HepG2 (cell line): ENCODE data around the gene PLXND1. TPM values are rescaled to one million over a fixed set of nuclear protein-coding genes. Genes with fewer than 3 reads are reported as not detected.
A peak's percentile ranks its signal among the peaks of the same experiment; 100 is the strongest.

Experiments
- ATM ChIP-seq: fragments of 450-650 bp; IDR thresholded peaks from 2 replicates; pipeline ENCODE4 v1.7.1; 2017; ENCODE audit warnings: mild to moderate bottlenecking, borderline replicate concordance
- CREBL2 ChIP-seq: sonication (generic); formaldehyde crosslinking; IDR thresholded peaks from 2 replicates; pipeline ENCODE4 v1.8.1; 2023; ENCODE audit warnings: missing genetic modification reagents, mild to moderate bottlenecking, borderline replicate concordance
- ELF3 ChIP-seq: IDR thresholded peaks from 2 replicates; pipeline ENCODE4 v1.6.1; 2016; ENCODE audit warnings: missing genetic modification reagents, missing compliant biosample characterization
- ERF ChIP-seq: IDR thresholded peaks from 2 replicates; pipeline ENCODE4 v1.6.1; 2018; ENCODE audit warnings: missing biosample characterization, missing genetic modification reagents
- GRHL1 ChIP-seq: sonication (generic); formaldehyde crosslinking; conservative IDR thresholded peaks from 2 replicates; pipeline ENCODE4 v1.8.0; 2022; ENCODE audit warnings: missing genetic modification reagents
- GZF1 ChIP-seq: sonication (generic); formaldehyde crosslinking; IDR thresholded peaks from 2 replicates; pipeline ENCODE4 v1.5.1; 2020; ENCODE audit warnings: mild to moderate bottlenecking, missing genetic modification reagents
- HNF4G ChIP-seq, 2 experiments: sonication (generic) in 1 of 2; formaldehyde crosslinking in 1 of 2; IDR thresholded peaks; 2 replicates each; pipeline versions ENCODE4 v1.4.0 to v1.6.1; 2011 to 2020; ENCODE audit warnings: borderline replicate concordance in 2 of 2, low read depth in 2 of 2, mild to moderate bottlenecking in 2 of 2, low read length in 1 of 2, missing genetic modification reagents in 1 of 2, moderate library complexity in 1 of 2
- HNRNPL ChIP-seq: fragments of 200-400 bp; formaldehyde crosslinking; IDR thresholded peaks from 2 replicates; pipeline ENCODE4 v1.6.1; 2017; ENCODE audit warnings: mild to moderate bottlenecking, low read depth, low read length
- HNRNPLL ChIP-seq: fragments of 200-400 bp; formaldehyde crosslinking; IDR thresholded peaks from 2 replicates; pipeline ENCODE4 v1.6.1; 2017; ENCODE audit warnings: mild to moderate bottlenecking, low read depth, low read length; ENCODE audit not compliant: poor library complexity, severe bottlenecking
- IKZF1 ChIP-seq: fragments of 450-650 bp; IDR thresholded peaks from 2 replicates; pipeline ENCODE4 v1.7.1; 2016
- IRF9 ChIP-seq: sonication (generic); formaldehyde crosslinking; IDR thresholded peaks from 2 replicates; pipeline ENCODE4 v1.8.0; 2022; ENCODE audit warnings: missing genetic modification reagents, mild to moderate bottlenecking, borderline replicate concordance
- LBX2 ChIP-seq: sonication (generic); formaldehyde crosslinking; IDR thresholded peaks from 2 replicates; pipeline ENCODE4 v1.5.0; 2020; ENCODE audit warnings: missing genetic modification reagents, mild to moderate bottlenecking, borderline replicate concordance
- LCORL ChIP-seq, 2 experiments: fragments of 450-650 bp in 1 of 2; sonication (generic) in 1 of 2; formaldehyde crosslinking in 1 of 2; IDR thresholded peaks; 2 replicates each; pipeline versions ENCODE4 v1.5.0 to v1.6.1; 2017 to 2020; ENCODE audit warnings: antibody characterized with exemption in 1 of 2, missing genetic modification reagents in 1 of 2
- MED1 ChIP-seq: sonication (generic); formaldehyde crosslinking; IDR thresholded peaks from 2 replicates; pipeline ENCODE4 v1.4.0; 2020; ENCODE audit warnings: missing genetic modification reagents
- NFE2L2 ChIP-seq: fragments of 150-350 bp; IDR thresholded peaks from 2 replicates; pipeline ENCODE4 v1.6.1; 2014; ENCODE audit warnings: low read length
- PHF20 ChIP-seq: sonication (generic); formaldehyde crosslinking; IDR thresholded peaks from 2 replicates; pipeline ENCODE4 v1.5.0; 2020; ENCODE audit warnings: mild to moderate bottlenecking, missing genetic modification reagents
- RBAK ChIP-seq: sonication (generic); formaldehyde crosslinking; IDR thresholded peaks from 2 replicates; pipeline ENCODE4 v1.5.1; 2020; ENCODE audit warnings: mild to moderate bottlenecking, missing genetic modification reagents
- SIN3A ChIP-seq: IDR thresholded peaks from 2 replicates; pipeline ENCODE4 v1.6.1; 2011; ENCODE audit warnings: low read depth, mild to moderate bottlenecking, control low read depth, low read length, borderline replicate concordance
- U2AF1 ChIP-seq: fragments of 200-400 bp; formaldehyde crosslinking; optimal IDR thresholded peaks from 2 replicates; pipeline ENCODE3; 2017; ENCODE audit warnings: mild to moderate bottlenecking, low read depth, low read length
- ZBTB21 ChIP-seq: sonication (generic); formaldehyde crosslinking; IDR thresholded peaks from 2 replicates; pipeline ENCODE4 v1.4.0; 2020; ENCODE audit warnings: missing genetic modification reagents
- ZBTB26 ChIP-seq: IDR thresholded peaks from 2 replicates; pipeline ENCODE4 v1.6.1; 2016; ENCODE audit warnings: missing compliant biosample characterization, missing genetic modification reagents, borderline replicate concordance
- ZBTB8A ChIP-seq: sonication (generic); formaldehyde crosslinking; IDR thresholded peaks from 2 replicates; pipeline ENCODE4 v1.4.0; 2020; ENCODE audit warnings: mild to moderate bottlenecking, low read depth, missing genetic modification reagents, borderline replicate concordance
- ZNF224 ChIP-seq: sonication (generic); formaldehyde crosslinking; IDR thresholded peaks from 2 replicates; pipeline ENCODE4 v1.5.0; 2020; ENCODE audit warnings: mild to moderate bottlenecking, missing genetic modification reagents
- ZNF674 ChIP-seq: sonication (generic); formaldehyde crosslinking; IDR thresholded peaks from 2 replicates; pipeline ENCODE4 v1.5.0; 2020; ENCODE audit warnings: low read depth, mild to moderate bottlenecking, missing genetic modification reagents
- ZNF740 ChIP-seq: sonication (generic); formaldehyde crosslinking; IDR thresholded peaks from 2 replicates; pipeline ENCODE4 v1.4.0; 2020; ENCODE audit warnings: missing genetic modification reagents
- ZNF883 ChIP-seq: sonication (generic); formaldehyde crosslinking; IDR thresholded peaks from 2 replicates; pipeline ENCODE4 v1.5.1; 2020; ENCODE audit warnings: mild to moderate bottlenecking, missing genetic modification reagents; ENCODE audit errors: not compliant biosample characterization
- ZSCAN9 ChIP-seq: IDR thresholded peaks from 2 replicates; pipeline ENCODE4 v1.6.1; 2016; ENCODE audit warnings: borderline replicate concordance
- polyA plus RNA-seq, 8 experiments: library from polyadenylated mRNA; depleted of rRNA in 3 of 8; stranded (reverse) in 7 of 8; unstranded in 1 of 8; fragments of >200 nt; fragmentation: Illumina TruSeq in 4 of 8; extraction: Trizol in 4 of 8; gene quantifications; 2 replicates each; pipeline versions ENCODE4 v1.2.1 to v1.2.3, GENCODE V29; 2011 to 2016; ENCODE audit warnings: low read depth in 4 of 8, missing spikeins in 1 of 8, mixed read lengths in 1 of 8; ENCODE audit not compliant: insufficient read depth in 1 of 8
- total RNA-seq, 5 experiments: library from RNA; depleted of rRNA; stranded (reverse); fragments of >200 nt; fragmentation: Illumina TruSeq; extraction: Trizol; gene quantifications; 2 replicates each; pipeline ENCODE4 v1.2.3, GENCODE V29; 2016; ENCODE audit warnings: low read depth in 1 of 5

Gene PLXND1
- total and polyA plus RNA-seq, 2 of the 13 experiments (the other 11 are each of a cell fraction or from before 2014, with no cell fraction given) = 15.9 to 42.0 TPM

- TF ChIP-seq LCORL (IDR thresholded peaks at IDR 0.05) (no peak), LCORL (CRISPR knock-in tag; IDR thresholded peaks at IDR 0.05) (peak; percentile 57), GZF1 (no peak), ZNF674 (CRISPR knock-in tag) (no peak), RBAK (CRISPR knock-in tag) (no peak), LBX2 (no peak), SIN3A (no peak), IKZF1 (no peak), ERF (CRISPR knock-in tag) (0 out of 2 replicates have a peak, but pooled peaks have one; percentile 15), ZNF740 (CRISPR knock-in tag) (no peak), ZBTB21 (CRISPR knock-in tag) (no peak), NFE2L2 (no peak), HNRNPLL (peak; percentile 30), GRHL1 (CRISPR knock-in tag) (no peak), ELF3 (CRISPR knock-in tag) (peak; percentile 80), HNRNPL (peak; percentile 87), ZSCAN9 (no peak), ZBTB8A (CRISPR knock-in tag) (no peak), U2AF1 (no peak), ATM (no peak), ZNF883 (CRISPR knock-in tag) (no peak), HNF4G (IDR thresholded peaks at IDR 0.05; ENCODE audit: borderline replicate concordance, low read depth, low read length) (no peak), HNF4G (CRISPR knock-in tag; IDR thresholded peaks at IDR 0.05; ENCODE audit: borderline replicate concordance, low read depth) (peak; percentile 49; the same call in 1 of the 2 replicates), PHF20 (no peak; the same call in 1 of the 2 replicates), ZNF224 (CRISPR knock-in tag) (no peak), IRF9 (peak; percentile 35; the same call in 1 of the 2 replicates), ZBTB26 (CRISPR knock-in tag) (0 out of 2 replicates have a peak, but pooled peaks have one; percentile 8), CREBL2 (CRISPR knock-in tag) (no peak), MED1 (0 out of 2 replicates have a peak, but pooled peaks have one; percentile 41)
Observed at GRCh38 chr3:129632977-129633376, 26.5 kb upstream of the PLXND1 start (continued).
